ENCODE measurements around the gene LEF1. TPM values are rescaled to one million over a fixed set of nuclear protein-coding genes. Genes with fewer than 3 reads are reported as not detected.
A peak's percentile ranks its signal among the peaks of the same experiment; 100 is the strongest.
"Not testable (repeated sequence)": the region's sequence is repeated elsewhere in the genome, so short reads cannot be mapped to it uniquely, and the experiment has no call there.

The LEF1 gene
- total RNA-seq, 1 donor from 2014 or later, result 13.7 TPM

DNA sequence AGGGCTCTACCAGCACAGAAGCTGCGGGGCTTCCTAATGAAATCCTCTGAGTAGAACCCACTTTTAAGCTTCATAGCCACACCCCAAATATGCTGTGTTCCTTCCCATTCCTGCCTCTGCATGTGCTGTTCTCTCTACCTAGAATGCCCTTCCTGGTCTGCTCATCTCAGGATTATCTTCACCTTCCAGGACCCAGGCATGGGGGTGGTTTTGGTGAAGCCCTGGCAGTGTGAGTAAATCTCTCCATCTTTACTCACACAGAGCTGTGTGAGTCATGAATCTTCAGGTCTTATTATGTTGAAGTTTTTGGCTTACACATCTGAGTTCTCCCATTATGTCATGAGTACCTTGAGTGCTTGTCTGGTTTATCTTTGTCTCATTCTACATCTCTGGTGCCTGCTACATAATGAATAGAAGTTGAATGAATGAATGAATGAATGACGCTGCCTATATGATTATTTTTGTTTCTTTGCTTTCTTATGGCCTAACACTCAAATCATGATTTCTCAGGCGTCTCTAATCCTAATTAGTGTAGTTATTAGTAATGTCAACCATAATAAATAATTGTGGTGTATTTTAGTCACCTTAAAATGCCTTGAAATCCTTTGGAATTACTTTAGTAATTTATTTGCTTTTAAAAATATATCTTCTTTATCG lies 137.2 kb downstream of the LEF1 start:
- DNase-seq, result no peak

DNA sequence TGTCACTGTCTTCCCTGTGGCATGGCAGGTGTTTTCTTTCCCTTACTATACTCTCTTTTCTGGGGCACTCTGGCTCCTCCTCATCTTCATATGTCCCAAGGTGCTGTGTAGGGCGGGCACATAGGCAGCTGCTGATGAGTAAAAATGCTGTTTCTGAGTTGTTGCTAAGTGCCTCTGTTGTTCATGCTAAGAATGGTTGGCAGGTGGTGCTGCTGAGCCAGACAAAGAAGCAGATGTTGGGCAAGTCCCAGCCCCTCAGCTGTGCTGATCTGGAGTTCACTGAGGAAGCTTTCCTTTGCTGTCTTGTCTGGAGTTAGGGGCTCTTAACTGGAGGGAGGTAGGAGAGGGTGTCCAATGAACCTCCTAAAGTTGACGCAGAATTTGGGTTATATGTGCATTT lies 138.4 kb downstream of the LEF1 start:
- peak; percentile 82 for DNase-seq

DNA sequence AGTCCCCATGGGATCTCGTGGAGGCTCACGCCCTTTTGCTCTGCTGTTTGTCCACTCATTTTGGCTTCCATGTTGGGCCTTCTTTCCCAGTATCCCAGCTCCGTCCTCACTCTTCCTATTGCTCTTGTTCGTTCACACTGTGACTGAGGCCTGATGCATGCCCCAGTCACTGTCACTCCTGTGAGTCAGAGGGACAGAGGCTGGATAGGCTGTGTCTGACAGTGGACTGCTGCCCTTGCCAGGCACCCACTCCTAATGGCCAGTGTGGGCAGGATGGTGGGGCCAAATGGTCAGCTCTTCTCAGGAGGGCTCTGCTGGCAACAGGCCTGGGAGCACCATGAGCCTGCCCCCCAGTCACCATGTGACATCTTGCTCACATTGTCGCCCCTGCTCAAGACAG lies 139.0 kb downstream of the LEF1 start:
- no peak for DNase-seq

DNA sequence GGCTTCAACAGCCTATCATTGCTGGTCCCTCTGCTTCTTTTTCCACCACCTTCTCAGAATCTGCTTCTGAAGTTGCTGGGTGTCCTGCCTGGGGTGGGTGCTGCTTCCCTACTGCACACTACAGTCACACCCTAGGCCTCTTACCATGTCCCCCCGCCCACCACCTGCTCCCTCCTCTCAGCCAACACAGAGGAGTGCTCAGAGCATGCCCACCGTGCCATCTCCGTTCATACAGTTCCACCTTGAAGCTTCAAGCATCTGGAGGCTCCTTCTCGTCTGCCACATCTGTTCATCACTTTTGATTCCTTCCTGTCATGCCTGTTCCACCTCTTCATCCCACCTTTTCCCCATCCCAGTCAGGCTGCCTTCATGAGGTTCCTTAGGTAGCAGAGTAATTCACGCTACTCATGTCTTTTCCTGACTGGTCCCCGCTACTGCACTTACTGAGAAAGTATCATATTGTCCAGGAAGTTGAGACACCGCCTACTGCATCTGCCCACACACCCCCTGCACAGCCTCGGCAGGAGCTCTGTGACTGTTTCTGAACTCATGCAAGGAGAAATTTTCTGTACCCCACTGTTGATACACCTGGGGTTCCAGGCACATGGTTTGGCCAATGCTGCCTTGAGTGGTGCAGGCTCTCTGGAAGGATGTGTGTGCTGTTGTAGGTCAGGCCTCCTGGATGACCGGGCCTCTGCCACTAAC lies 139.6 kb downstream of the LEF1 start:
- DNase-seq, result no peak

DNA sequence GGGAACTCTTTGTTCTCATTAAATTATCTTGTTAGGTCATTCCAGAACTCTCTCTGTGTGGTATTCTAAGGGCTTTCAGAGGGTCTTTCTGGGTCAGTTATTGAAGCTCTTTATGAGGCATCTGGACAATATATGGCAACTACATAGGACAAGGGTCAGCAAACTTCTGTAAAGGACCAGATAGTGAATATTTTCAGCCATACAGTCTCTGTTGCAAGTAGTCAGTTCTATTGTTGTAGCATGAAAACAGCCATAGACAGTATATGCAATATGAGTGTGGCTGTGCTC lies 143.9 kb downstream of the LEF1 start:
- no peak for DNase-seq

DNA sequence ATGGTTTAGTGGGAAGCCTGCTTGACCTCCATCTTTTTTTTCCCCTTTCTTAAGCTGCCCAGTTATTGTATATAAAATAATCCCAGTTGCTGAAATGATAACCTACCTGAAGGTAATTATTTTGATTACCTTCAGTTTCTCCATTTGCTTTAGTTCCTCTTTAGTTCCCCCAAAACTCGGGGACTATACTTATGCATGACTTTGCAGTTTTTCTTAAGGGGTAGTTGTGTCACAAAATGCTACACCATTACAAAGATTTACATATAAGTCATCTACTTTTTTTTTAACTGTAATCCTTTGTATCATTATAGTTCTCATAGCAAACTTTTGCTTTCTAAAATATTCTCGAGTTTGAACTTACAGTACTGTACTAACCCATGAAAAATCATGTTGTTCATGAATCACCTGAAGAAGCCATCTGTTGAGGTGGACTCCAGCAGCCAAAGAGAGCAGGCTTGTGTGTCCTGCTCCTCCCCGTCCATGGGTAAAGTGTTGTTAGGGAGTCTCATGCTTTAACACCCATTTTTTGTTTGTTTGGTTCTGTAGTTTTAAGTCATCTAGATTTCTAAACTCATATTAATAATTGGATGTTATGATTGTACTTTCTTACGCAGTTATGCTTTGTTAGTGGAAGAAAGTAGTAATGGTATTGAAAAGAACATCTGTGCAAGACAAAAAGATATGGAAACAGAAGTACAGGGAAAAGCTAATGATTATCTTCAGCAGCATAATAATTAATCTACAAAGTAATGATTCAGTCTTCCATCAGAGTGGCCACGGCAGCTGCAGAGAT lies 144.5 kb downstream of the LEF1 start:
- DNase-seq, result no peak

DNA sequence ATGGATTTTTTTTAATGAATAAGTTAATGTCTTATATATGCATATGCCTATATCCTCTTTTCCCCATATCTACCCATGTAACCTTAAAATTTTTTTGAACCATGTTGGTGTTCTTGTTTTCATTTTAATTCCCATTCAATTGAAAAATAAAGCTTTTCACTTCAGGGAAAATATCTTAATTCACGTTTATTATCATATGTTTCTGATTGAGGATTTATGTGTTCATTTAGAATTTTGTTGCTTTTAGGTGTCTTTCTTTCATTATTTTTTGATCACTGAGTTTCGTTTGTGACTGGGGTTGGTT lies 149.9 kb downstream of the LEF1 start:
- no peak for DNase-seq

GRCh38 chr4:108018040-108018883 lies 150.5 kb downstream of the LEF1 start:
- peak; percentile 94 for DNase-seq

DNA sequence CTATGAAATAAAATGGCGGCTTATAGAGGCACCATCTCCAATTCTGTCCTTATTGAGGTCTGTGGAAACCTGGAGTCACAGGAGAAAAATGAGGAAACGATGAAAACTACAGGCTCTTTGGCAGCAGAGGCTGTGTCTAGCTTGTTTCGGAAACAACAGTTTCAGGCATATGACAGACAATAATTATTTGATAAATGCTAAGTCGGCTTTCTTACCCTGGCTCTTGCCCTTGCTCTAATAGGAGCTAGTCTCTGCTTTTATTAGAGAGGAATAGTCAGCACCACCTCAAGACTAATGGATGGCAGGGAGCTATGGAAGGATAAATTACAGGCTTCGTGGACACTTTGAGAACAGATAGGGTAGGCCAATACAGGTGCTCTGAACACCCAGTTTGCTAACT lies 154.8 kb downstream of the LEF1 start:
- no peak for DNase-seq

- no peak for DNase-seq
These were observed 155.4 kb downstream of the LEF1 start for GRCh38 chr4:108013327-108013726.

DNA sequence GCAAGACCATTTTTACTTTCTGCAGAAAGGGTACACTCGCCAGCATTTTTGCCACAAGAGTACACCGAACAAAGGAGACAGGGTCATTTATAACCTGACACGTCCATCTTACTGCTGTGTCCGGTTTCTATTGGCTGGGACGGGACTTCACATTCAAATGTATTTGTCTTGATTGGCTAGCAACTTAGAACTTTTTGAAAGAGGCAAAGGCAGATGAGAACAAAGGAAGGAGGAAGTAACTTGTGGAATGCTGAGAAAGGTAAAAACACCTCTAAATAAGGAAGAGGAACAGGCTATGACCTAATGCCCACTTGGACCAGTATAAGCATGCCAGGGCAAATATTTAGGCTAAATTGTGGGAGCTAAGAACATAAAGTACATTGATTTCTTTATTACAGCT lies 156.3 kb downstream of the LEF1 start:
- not testable (repeated sequence) for DNase-seq

GRCh38 chr4:108010167-108010566 lies 158.6 kb downstream of the LEF1 start:
- no peak for DNase-seq

- DNase-seq, result no peak
These were observed 160.0 kb downstream of the LEF1 start for GRCh38 chr4:108008721-108009120.

GRCh38 chr4:108007984-108008383 lies 160.7 kb downstream of the LEF1 start:
- no peak for DNase-seq

- no peak for DNase-seq
These were observed 162.4 kb downstream of the LEF1 start for GRCh38 chr4:108006361-108006760.

DNA sequence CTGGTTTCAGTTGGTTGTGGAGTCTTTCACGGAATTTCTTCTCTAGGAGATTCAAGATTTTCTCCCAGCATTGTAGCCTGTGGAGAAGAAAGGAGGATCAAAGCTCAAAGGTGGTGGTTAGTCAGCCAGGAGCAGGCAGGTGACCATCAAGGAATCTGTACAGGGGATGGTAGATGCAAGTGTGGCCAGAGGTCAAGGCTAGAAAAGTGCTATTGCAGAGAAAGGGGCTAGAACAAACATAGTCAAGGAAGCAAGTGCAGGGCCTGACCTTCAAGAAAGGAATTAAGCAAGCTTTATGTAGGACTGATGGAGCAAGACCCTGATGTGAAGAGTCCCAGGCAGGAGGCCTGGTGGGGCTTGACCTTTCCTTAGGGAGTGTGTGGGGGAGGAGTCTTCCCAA lies 162.9 kb downstream of the LEF1 start:
- no peak for DNase-seq

DNA sequence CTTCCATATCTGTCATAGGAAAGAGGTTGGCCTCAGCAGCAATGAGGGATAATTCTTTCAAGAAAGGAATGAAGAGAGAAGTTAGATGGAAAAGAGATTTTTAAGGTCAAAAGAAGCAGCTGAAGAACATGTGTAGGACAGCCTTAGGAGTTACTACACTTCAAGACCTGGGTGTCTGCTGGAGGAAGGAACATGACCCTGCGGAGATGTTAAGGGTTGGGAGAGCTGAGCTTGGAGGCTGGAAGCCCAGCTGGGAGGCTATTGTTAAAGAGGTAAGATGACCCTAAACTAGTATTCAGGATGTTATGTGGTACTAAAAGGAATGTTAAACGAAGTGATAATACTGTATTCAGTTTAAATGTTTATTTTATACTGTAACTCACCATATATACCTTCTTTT lies 164.1 kb downstream of the LEF1 start:
- DNase-seq, result no peak

DNA sequence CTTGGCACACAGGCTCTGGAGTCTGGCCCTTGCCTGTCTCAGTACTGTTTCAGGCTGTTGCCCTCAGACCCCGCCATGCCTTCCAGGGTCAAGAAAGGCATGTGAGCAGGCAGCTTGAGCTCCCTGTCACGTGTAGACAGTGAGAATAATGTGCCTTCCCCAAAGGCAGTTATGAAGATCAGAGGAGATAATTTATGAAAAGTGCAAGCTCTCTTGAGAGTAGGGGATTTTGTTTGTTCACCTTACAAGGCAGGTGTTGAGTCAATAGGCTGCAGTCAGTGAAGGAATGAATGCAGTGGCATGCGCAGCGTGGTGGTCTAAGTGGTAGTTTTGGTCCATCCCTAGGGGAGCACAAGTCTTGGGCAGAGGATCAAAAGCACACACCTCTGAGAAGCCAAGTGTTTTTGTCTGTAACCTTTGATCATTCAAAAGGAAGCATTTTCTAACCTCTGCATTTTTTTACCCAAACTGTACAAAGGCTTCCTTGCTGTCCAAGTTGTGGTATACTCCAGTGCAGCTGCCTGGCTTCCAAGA lies 164.7 kb downstream of the LEF1 start:
- no peak for DNase-seq

- no peak for DNase-seq
These were observed 167.1 kb downstream of the LEF1 start for GRCh38 chr4:108001540-108002135.

- DNase-seq, result no peak
These were observed 168.7 kb downstream of the LEF1 start for GRCh38 chr4:107999932-108000539.

- no peak for DNase-seq
These were observed 170.9 kb downstream of the LEF1 start for GRCh38 chr4:107997794-107998193.
